Smooth muscle cell of the coronary artery (primary cell): Measurements from ENCODE around the gene THRA. TPM values are rescaled to one million over a fixed set of nuclear protein-coding genes. Genes with fewer than 3 reads are reported as not detected.

Experiments used
- total RNA-seq: library from RNA; depleted of rRNA; stranded (reverse); fragments of >200 nt; gene quantifications from 2 replicates; pipeline ENCODE4 v1.2.3, GENCODE V29; 2014; ENCODE audit warnings: low replicate concordance

The THRA gene
- total RNA-seq = 18.9 and 52.8 TPM in 2 replicates

GRCh38 chr17:40062329-40063186, at the start of gene THRA:
Gene THRA (plus strand): TSS chr17:40062965. CDS start chr17:40074489, 11,524 bp downstream.

GRCh38 chr17:40015005-40015997, 47.5 kb upstream of the THRA start, which contains the start of gene CSF3:
Gene CSF3 (plus strand): TSS chr17:40015440. CDS start chr17:40015475, 35 bp downstream.

GRCh38 chr17:40100419-40100668, 37.6 kb downstream of the THRA start, which contains the start of gene NR1D1:
Gene NR1D1 (minus strand): TSS chr17:40100589. CDS start chr17:40100094, 495 bp downstream.

GRCh38 chr17:40121181-40122135, 58.7 kb downstream of the THRA start, which contains the start of gene MSL1:
Gene MSL1 (plus strand): TSS chr17:40121971. CDS start chr17:40122613, 642 bp downstream.

Other genes with a start within 250 kb of the THRA start
- not detected in 2 replicates for gene IKZF3, start 198.7 kb upstream of the THRA start, total RNA-seq
- gene ZPBP2, start 194.8 kb upstream of the THRA start, total RNA-seq = not detected in 2 replicates
- 6.0 and 8.0 TPM in 2 replicates for gene GSDMB, start 144.3 kb upstream of the THRA start, total RNA-seq
- 107 and 108 TPM in 2 replicates for gene ORMDL3, start 135.4 kb upstream of the THRA start, total RNA-seq
- not detected in 2 replicates for gene LRRC3C, start 135.2 kb upstream of the THRA start, total RNA-seq
- not detected in 2 replicates for gene GSDMA, start 100.0 kb upstream of the THRA start, total RNA-seq
- gene PSMD3, start 82.2 kb upstream of the THRA start, total RNA-seq = 57.9 and 103 TPM in 2 replicates
- gene CSF3, start 47.5 kb upstream of the THRA start, total RNA-seq = 0.08 TPM in 1 of 2 replicates, not detected in the other
- gene MED24, start 8.6 kb upstream of the THRA start, total RNA-seq = 26.2 and 37.4 TPM in 2 replicates
- 0.90 and 0.94 TPM in 2 replicates for gene NR1D1, start 37.6 kb downstream of the THRA start, total RNA-seq
- 24.0 and 26.5 TPM in 2 replicates for gene MSL1, start 59.0 kb downstream of the THRA start, total RNA-seq
- 16.8 and 18.0 TPM in 2 replicates for gene CASC3, start 77.6 kb downstream of the THRA start, total RNA-seq
- gene RAPGEFL1, start 114.5 kb downstream of the THRA start, total RNA-seq = 0.70 and 0.98 TPM in 2 replicates
- 3.6 and 4.1 TPM in 2 replicates for gene WIPF2, start 156.3 kb downstream of the THRA start, total RNA-seq
- gene CDC6, start 224.9 kb downstream of the THRA start, total RNA-seq = 1.5 and 5.6 TPM in 2 replicates
- gene RARA, start 246.2 kb downstream of the THRA start, total RNA-seq = 5.7 and 11.7 TPM in 2 replicates